ENCODE results near the gene EXD3. TPM values are rescaled to one million over a fixed set of nuclear protein-coding genes. Genes with fewer than 3 reads are reported as not detected.

EXD3 gene
- polyA plus RNA-seq, 1 of the 3 experiments (the other 2 are of a cell fraction) = 11.5 TPM

- DNase-seq = no peak
- Histone ChIP-seq H3K9me3 (no peaks in the 10 kb centered on the region), H3K79me2 (ENCODE audit: insufficient read depth) (no peaks in the 10 kb centered on the region), H3K4me2 (no peak overlapping the region), H3K4me1 (ENCODE audit: control insufficient read depth in 1 of 2, insufficient read depth in 2 of 2, low read depth in 1 of 2, low read length in 1 of 2) (peaks cover 4 to 5% of the 10 kb centered on the region in 2 experiments; a peak in 2 of 4 replicates), H3K27me3 (ENCODE audit: insufficient read depth) (no peaks in the 10 kb centered on the region), H2AFZ (ENCODE audit: low read depth) (no peak overlapping the region), H3K9me2 (no peaks in the 10 kb centered on the region), H3F3A (replicated peaks; ENCODE audit: insufficient read depth) (no peaks in the 10 kb centered on the region), H3K9ac (no peak overlapping the region), H3K27ac (ENCODE audit: low read depth in 2 of 2, low read length in 1 of 2) (no peak overlapping the region), H3K4me3 (ENCODE audit: low read depth in 2 of 2, low read length in 1 of 2) (no peak overlapping the region), H3K36me3 (replicated peaks in 1 of 2; ENCODE audit: control insufficient read depth in 1 of 2, insufficient read depth in 2 of 2, low read length in 1 of 2) (no peaks in the 10 kb centered on the region), H4K20me1 (ENCODE audit: insufficient read depth) (no peaks in the 10 kb centered on the region)
- WGBS (ENCODE audit: low lambda C conversion rate) = 87% methylated on average over 16 of the region's 18 CpGs
- POLR2A ChIA-PET = no interaction called here
- TF ChIP-seq FOSL2 (IDR thresholded peaks at IDR 0.05; ENCODE audit: borderline replicate concordance, low read depth) = no peak
- no peak for TF ChIP-seq GABPA (IDR thresholded peaks at IDR 0.05; ENCODE audit: low read depth)
- TF ChIP-seq, protein P1, sequence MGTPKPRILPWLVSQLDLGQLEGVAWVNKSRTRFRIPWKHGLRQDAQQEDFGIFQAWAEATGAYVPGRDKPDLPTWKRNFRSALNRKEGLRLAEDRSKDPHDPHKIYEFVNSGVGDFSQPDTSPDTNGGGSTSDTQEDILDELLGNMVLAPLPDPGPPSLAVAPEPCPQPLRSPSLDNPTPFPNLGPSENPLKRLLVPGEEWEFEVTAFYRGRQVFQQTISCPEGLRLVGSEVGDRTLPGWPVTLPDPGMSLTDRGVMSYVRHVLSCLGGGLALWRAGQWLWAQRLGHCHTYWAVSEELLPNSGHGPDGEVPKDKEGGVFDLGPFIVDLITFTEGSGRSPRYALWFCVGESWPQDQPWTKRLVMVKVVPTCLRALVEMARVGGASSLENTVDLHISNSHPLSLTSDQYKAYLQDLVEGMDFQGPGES (IDR thresholded peaks at IDR 0.05; ENCODE audit: low read depth, low read length) = no peak
- no peak for TF ChIP-seq ZBTB33 (IDR thresholded peaks at IDR 0.05; ENCODE audit: borderline replicate concordance, low read depth)
- TF ChIP-seq FOXJ3 (CRISPR knock-in tag; IDR thresholded peaks at IDR 0.05) = no peak
- TF ChIP-seq RAD21 (IDR thresholded peaks at IDR 0.05; ENCODE audit: low read length) = no peak
- CTCF ChIA-PET = interaction anchor here (1.4 kb wide), 1 partner anchor 41 kb away, joined by 3 read pairs; the partner anchor contains the start of gene EXD3
Observed at GRCh38 chr9:137463931-137464290, 40.9 kb upstream of the EXD3 start.

GRCh38 chr9:137462986-137463930 is 40.3 kb upstream of the EXD3 start:
- Histone ChIP-seq H4K20me1 (ENCODE audit: insufficient read depth) (no peaks in the 10 kb centered on the region; the same call in 1 of the 2 replicates), H3K9me3 (no peaks in the 10 kb centered on the region), H3K9me2 (no peaks in the 10 kb centered on the region), H3K4me1 (ENCODE audit: control insufficient read depth in 1 of 2, insufficient read depth in 2 of 2, low read depth in 1 of 2, low read length in 1 of 2) (peaks cover 4 to 7% of the 10 kb centered on the region in 2 experiments; a peak in 2 of 4 replicates), H3K79me2 (ENCODE audit: insufficient read depth) (peaks cover 4% of the 10 kb centered on the region; the same call in 1 of the 2 replicates), H3K36me3 (replicated peaks in 1 of 2; ENCODE audit: control insufficient read depth in 1 of 2, insufficient read depth in 2 of 2, low read length in 1 of 2) (no peaks in the 10 kb centered on the region), H3K9ac (no peak overlapping the region), H3F3A (replicated peaks; ENCODE audit: insufficient read depth) (no peaks in the 10 kb centered on the region), H3K27ac (ENCODE audit: low read depth in 2 of 2, low read length in 1 of 2) (no peak overlapping the region), H2AFZ (ENCODE audit: low read depth) (no peak overlapping the region), H3K4me3 (ENCODE audit: low read depth in 2 of 2, low read length in 1 of 2) (no peak overlapping the region), H3K27me3 (ENCODE audit: insufficient read depth) (no peaks in the 10 kb centered on the region), H3K4me2 (no peak overlapping the region)
- WGBS (ENCODE audit: low lambda C conversion rate) = 83% methylated on average over 26 of the region's 30 CpGs
- POLR2A ChIA-PET = no interaction called here
- CTCF ChIA-PET = interaction anchor here (1.4 kb wide), 1 partner anchor 41 kb away, joined by 3 read pairs; the partner anchor contains the start of gene EXD3
- no peak for DNase-seq
- TF ChIP-seq, protein P2, sequence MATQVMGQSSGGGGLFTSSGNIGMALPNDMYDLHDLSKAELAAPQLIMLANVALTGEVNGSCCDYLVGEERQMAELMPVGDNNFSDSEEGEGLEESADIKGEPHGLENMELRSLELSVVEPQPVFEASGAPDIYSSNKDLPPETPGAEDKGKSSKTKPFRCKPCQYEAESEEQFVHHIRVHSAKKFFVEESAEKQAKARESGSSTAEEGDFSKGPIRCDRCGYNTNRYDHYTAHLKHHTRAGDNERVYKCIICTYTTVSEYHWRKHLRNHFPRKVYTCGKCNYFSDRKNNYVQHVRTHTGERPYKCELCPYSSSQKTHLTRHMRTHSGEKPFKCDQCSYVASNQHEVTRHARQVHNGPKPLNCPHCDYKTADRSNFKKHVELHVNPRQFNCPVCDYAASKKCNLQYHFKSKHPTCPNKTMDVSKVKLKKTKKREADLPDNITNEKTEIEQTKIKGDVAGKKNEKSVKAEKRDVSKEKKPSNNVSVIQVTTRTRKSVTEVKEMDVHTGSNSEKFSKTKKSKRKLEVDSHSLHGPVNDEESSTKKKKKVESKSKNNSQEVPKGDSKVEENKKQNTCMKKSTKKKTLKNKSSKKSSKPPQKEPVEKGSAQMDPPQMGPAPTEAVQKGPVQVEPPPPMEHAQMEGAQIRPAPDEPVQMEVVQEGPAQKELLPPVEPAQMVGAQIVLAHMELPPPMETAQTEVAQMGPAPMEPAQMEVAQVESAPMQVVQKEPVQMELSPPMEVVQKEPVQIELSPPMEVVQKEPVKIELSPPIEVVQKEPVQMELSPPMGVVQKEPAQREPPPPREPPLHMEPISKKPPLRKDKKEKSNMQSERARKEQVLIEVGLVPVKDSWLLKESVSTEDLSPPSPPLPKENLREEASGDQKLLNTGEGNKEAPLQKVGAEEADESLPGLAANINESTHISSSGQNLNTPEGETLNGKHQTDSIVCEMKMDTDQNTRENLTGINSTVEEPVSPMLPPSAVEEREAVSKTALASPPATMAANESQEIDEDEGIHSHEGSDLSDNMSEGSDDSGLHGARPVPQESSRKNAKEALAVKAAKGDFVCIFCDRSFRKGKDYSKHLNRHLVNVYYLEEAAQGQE (IDR thresholded peaks at IDR 0.05; ENCODE audit: low read depth, low read length) = no peak
- TF ChIP-seq SIN3A (IDR thresholded peaks at IDR 0.05; ENCODE audit: borderline replicate concordance, low read depth, low read length) (no peak), RAD21 (IDR thresholded peaks at IDR 0.05; ENCODE audit: low read length) (no peak), USF2 (IDR thresholded peaks at IDR 0.05; ENCODE audit: borderline replicate concordance, low read depth, low read length) (no peak), RXRA (IDR thresholded peaks at IDR 0.05; ENCODE audit: borderline replicate concordance, low read depth) (no peak), GATA2 (CRISPR knock-in tag; IDR thresholded peaks at IDR 0.05) (no peak)
- TF ChIP-seq, protein P3, sequence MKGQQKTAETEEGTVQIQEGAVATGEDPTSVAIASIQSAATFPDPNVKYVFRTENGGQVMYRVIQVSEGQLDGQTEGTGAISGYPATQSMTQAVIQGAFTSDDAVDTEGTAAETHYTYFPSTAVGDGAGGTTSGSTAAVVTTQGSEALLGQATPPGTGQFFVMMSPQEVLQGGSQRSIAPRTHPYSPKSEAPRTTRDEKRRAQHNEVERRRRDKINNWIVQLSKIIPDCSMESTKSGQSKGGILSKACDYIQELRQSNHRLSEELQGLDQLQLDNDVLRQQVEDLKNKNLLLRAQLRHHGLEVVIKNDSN (IDR thresholded peaks at IDR 0.05; ENCODE audit: borderline replicate concordance, low read depth) = no peak

Data from SK-N-SH (cell line).